Smooth muscle cell (in vitro differentiated cells): ENCODE results near the gene TK1. TPM values are rescaled to one million over a fixed set of nuclear protein-coding genes. Genes with fewer than 3 reads are reported as not detected.

Experiments used
- DNase-seq: peaks from one replicate; lab custom pipeline; 2025; ENCODE audit not compliant: unreplicated experiment; lab: John Stamatoyannopoulos, UW
- H2AFZ ChIP-seq: fragments of 200-600 bp; sonication (generic); 2 replicates; pipeline ENCODE4 v1.6.0; 2016; ENCODE audit warnings: antibody characterized with exemption, low read depth, mild to moderate bottlenecking
- H3F3A ChIP-seq: fragments of 200-600 bp; sonication (generic); 2 replicates; pipeline ENCODE4 v1.6.0; 2017; ENCODE audit warnings: antibody characterized with exemption, low read depth
- H3K27ac ChIP-seq: fragments of 200-600 bp; sonication (generic); 2 replicates; pipeline ENCODE4 v1.5.1; 2016; ENCODE audit warnings: low read depth, mild to moderate bottlenecking
- H3K27me3 ChIP-seq: fragments of 200-600 bp; sonication (generic); 2 replicates; pipeline ENCODE4 v1.6.1; 2016; ENCODE audit warnings: low read depth, mild to moderate bottlenecking
- H3K36me3 ChIP-seq: fragments of 200-600 bp; sonication (generic); 2 replicates; pipeline ENCODE4 v1.5.1; 2016; ENCODE audit warnings: low read depth
- H3K4me1 ChIP-seq: fragments of 200-600 bp; sonication (generic); 2 replicates; pipeline ENCODE4 v1.5.1; 2016; ENCODE audit warnings: low read depth
- H3K4me2 ChIP-seq: fragments of 200-600 bp; sonication (generic); 2 replicates; pipeline ENCODE4 v1.6.0; 2016; ENCODE audit warnings: mild to moderate bottlenecking
- H3K4me3 ChIP-seq: fragments of 200-600 bp; sonication (generic); 2 replicates; pipeline ENCODE4 v1.5.1; 2016; ENCODE audit warnings: mild to moderate bottlenecking
- H3K79me2 ChIP-seq: fragments of 200-600 bp; sonication (generic); 2 replicates; pipeline ENCODE4 v1.6.0; 2016; ENCODE audit warnings: low read depth, mild to moderate bottlenecking
- H3K9ac ChIP-seq: fragments of 200-600 bp; sonication (generic); 2 replicates; pipeline ENCODE4 v1.6.0; 2016; ENCODE audit warnings: low read depth
- H3K9me3 ChIP-seq: fragments of 200-600 bp; sonication (generic); replicated peaks from 2 replicates; pipeline ENCODE4 v1.5.1; 2016; ENCODE audit warnings: low read depth
- H4K20me1 ChIP-seq: fragments of 200-600 bp; sonication (generic); 2 replicates; pipeline ENCODE4 v1.6.0; 2016; ENCODE audit warnings: low read depth
- CTCF ChIP-seq: fragments of 200-600 bp; sonication (generic); IDR thresholded peaks from 2 replicates; pipeline ENCODE4 v1.5.1; 2017; ENCODE audit warnings: borderline replicate concordance, mild to moderate bottlenecking, antibody characterized with exemption; ENCODE audit not compliant: insufficient read depth, poor library complexity, severe bottlenecking
- WGBS: methylation state at CpG from one replicate; pipeline ENCODE4 v1.1.7; 2016; ENCODE audit warnings: low lambda C conversion rate; 5-methylcytosine and 5-hydroxymethylcytosine counted together
- polyA plus RNA-seq: library from polyadenylated mRNA; unstranded; fragments of >200 nt; fragmentation: Nextera tagmentation; extraction: Ambion mirVana; gene quantifications from 2 replicates; pipeline ENCODE4 v1.2.1, GENCODE V29; 2016
- total RNA-seq: library from RNA; depleted of rRNA; stranded (reverse); fragments of >200 nt; gene quantifications from 2 replicates; pipeline ENCODE4 v1.2.3, GENCODE V29; 2014

TK1 gene
- total and polyA plus RNA-seq, 2 experiments from 2014 or later, result 20.9 to 72.7 TPM

DNA sequence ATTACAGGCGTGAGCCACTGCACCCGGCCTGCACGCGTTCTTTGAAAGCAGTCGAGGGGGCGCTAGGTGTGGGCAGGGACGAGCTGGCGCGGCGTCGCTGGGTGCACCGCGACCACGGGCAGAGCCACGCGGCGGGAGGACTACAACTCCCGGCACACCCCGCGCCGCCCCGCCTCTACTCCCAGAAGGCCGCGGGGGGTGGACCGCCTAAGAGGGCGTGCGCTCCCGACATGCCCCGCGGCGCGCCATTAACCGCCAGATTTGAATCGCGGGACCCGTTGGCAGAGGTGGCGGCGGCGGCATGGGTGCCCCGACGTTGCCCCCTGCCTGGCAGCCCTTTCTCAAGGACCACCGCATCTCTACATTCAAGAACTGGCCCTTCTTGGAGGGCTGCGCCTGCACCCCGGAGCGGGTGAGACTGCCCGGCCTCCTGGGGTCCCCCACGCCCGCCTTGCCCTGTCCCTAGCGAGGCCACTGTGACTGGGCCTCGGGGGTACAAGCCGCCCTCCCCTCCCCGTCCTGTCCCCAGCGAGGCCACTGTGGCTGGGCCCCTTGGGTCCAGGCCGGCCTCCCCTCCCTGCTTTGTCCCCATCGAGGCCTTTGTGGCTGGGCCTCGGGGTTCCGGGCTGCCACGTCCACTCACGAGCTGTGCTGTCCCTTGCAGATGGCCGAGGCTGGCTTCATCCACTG, 27.3 kb upstream of the TK1 start, which contains the start of gene BIRC5:
Gene BIRC5 (plus strand): TSS at position 238 of the 690 bp plus-strand sequence. CDS start 64 bp downstream, at position 302.
- DNase-seq, result peak; percentile 32
- Histone ChIP-seq H3K36me3 (no peaks in the 10 kb centered on the region), H2AFZ (peak within 1 kb of the TSS; percentile 88), H3K9ac (peak within 1 kb of the TSS; percentile 66), H3K27ac (no peak within 1 kb of the TSS), H3K27me3 (no peaks in the 10 kb centered on the region), H3F3A (no peaks in the 10 kb centered on the region), H3K4me1 (peaks cover 7% of the 10 kb centered on the region), H3K4me2 (peak within 1 kb of the TSS; percentile 96), H3K4me3 (peak within 1 kb of the TSS; percentile 82), H4K20me1 (no peaks in the 10 kb centered on the region), H3K9me3 (no peaks in the 10 kb centered on the region), H3K79me2 (peaks cover 25% of the 10 kb centered on the region)
- 2% methylated on average over 56 of the region's 60 CpGs for WGBS
- no peak for TF ChIP-seq CTCF

DNA sequence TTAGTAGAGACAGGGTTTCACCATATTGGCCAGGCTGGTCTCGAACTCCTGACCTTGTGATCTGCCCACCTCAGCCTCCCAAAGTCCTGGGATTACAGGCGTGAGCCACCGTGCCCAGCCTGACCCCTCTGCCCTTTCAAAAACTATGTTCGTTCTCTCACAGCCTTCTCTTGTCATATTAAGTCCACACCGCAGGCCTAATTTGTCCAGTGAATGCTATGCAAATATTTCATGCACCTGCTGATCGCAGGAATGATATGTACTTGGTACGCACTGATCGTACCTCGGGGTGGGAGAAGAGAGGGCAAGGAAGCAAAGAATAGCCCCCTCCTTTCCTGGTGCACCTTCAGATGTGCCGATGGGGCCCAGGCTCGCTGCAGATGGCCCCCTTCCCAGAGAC, 24.2 kb upstream of the TK1 start:
- no peak overlapping the region for H2AFZ ChIP-seq
- H3F3A ChIP-seq, result no peaks in the 10 kb centered on the region
- no peak for TF ChIP-seq CTCF
- H3K9ac ChIP-seq, result no peak overlapping the region
- no peaks in the 10 kb centered on the region for H3K9me3 ChIP-seq
- no peaks in the 10 kb centered on the region for H3K36me3 ChIP-seq
- WGBS, result 86% methylated on average over 11 of the region's 11 CpGs
- no peak overlapping the region for H3K4me3 ChIP-seq
- H3K27ac ChIP-seq, result no peak overlapping the region
- no peaks in the 10 kb centered on the region for H3K27me3 ChIP-seq
- DNase-seq, result no peak
- no peaks in the 10 kb centered on the region for H4K20me1 ChIP-seq
- no peak overlapping the region for H3K4me2 ChIP-seq
- H3K79me2 ChIP-seq, result peaks cover 18% of the 10 kb centered on the region
- peaks cover 7% of the 10 kb centered on the region for H3K4me1 ChIP-seq

- Histone ChIP-seq H3K9me3 (no peaks in the 10 kb centered on the region), H3K27me3 (no peaks in the 10 kb centered on the region), H3K36me3 (no peaks in the 10 kb centered on the region), H3F3A (no peaks in the 10 kb centered on the region), H3K4me1 (no peaks in the 10 kb centered on the region), H4K20me1 (no peaks in the 10 kb centered on the region), H3K4me3 (no peak overlapping the region), H3K27ac (no peak overlapping the region), H2AFZ (no peak overlapping the region), H3K4me2 (no peak overlapping the region), H3K79me2 (peaks cover 10% of the 10 kb centered on the region), H3K9ac (no peak overlapping the region)
- 91% methylated on average over 10 of the region's 10 CpGs for WGBS
- DNase-seq, result no peak
- no peak for TF ChIP-seq CTCF
These were observed 23.3 kb upstream of the TK1 start for GRCh38 chr17:78210111-78210510.

DNA sequence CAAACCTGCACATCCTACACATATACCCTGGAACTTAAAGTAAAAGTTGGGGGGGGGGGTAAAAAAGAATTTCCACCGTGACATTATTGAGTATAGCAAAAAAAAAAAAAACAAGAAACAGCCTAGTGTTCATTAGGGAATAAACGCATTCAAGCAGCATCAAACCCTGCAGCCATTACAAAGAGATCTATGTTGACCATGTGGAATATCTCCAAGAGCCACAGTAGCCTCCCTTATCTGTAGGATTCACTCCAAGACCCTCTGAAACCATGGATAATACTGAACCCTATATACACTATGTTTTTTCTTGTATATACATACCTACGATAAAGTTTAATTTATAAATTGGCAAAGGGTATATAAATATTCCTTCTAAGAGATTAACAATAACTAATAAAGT, 21.6 kb upstream of the TK1 start:
- Histone ChIP-seq H4K20me1 (no peaks in the 10 kb centered on the region), H3K4me2 (no peak overlapping the region), H3K9ac (no peak overlapping the region), H3K9me3 (no peaks in the 10 kb centered on the region), H3K79me2 (no peaks in the 10 kb centered on the region), H3K27me3 (no peaks in the 10 kb centered on the region), H3K27ac (no peak overlapping the region), H3K36me3 (no peaks in the 10 kb centered on the region), H3F3A (no peaks in the 10 kb centered on the region), H2AFZ (no peak overlapping the region), H3K4me3 (no peak overlapping the region), H3K4me1 (no peaks in the 10 kb centered on the region)
- TF ChIP-seq CTCF, result no peak
- no peak for DNase-seq
- 91% methylated on average over 3 of the region's 3 CpGs for WGBS
